Fibroblast of skin of back (primary cell): ENCODE data around the gene FBXO34.
"Not testable (repeated sequence)": the region's sequence is repeated elsewhere in the genome, so short reads cannot be mapped to it uniquely, and the experiment has no call there.

Experiments
- DNase-seq: peaks from one replicate; pipeline ENCODE4 v3.0.0-alpha.2; 2013

Gene FBXO34

GRCh38 chr14:55347748-55348147 lies 76.5 kb downstream of the FBXO34 start:
- no peak for DNase-seq

- no peak for DNase-seq
Measured at GRCh38 chr14:55348766-55349453, 77.7 kb downstream of the FBXO34 start.

- no peak for DNase-seq
Measured at GRCh38 chr14:55349565-55349964, 78.3 kb downstream of the FBXO34 start.

GRCh38 chr14:55350461-55350860 lies 79.2 kb downstream of the FBXO34 start:
- no peak for DNase-seq

- no peak for DNase-seq
Measured at GRCh38 chr14:55351111-55351510, 79.9 kb downstream of the FBXO34 start.

GRCh38 chr14:55352201-55352600 lies 81.0 kb downstream of the FBXO34 start:
- DNase-seq, result no peak

- DNase-seq, result no peak
Measured at GRCh38 chr14:55353686-55354467, 82.7 kb downstream of the FBXO34 start.

- DNase-seq, result peak; percentile 43
Measured at GRCh38 chr14:55354500-55354899, 83.3 kb downstream of the FBXO34 start.

GRCh38 chr14:55355922-55356321 lies 84.7 kb downstream of the FBXO34 start:
- DNase-seq, result no peak

GRCh38 chr14:55356913-55357312 lies 85.7 kb downstream of the FBXO34 start:
- DNase-seq, result no peak

GRCh38 chr14:55359307-55359706 lies 88.1 kb downstream of the FBXO34 start:
- no peak for DNase-seq

- no peak for DNase-seq
Measured at GRCh38 chr14:55361190-55361589, 90.0 kb downstream of the FBXO34 start.

- peak; percentile 21 for DNase-seq
Measured at GRCh38 chr14:55366271-55366670, 95.0 kb downstream of the FBXO34 start.

- DNase-seq, result no peak
Measured at GRCh38 chr14:55370883-55371455, 99.7 kb downstream of the FBXO34 start.

- no peak for DNase-seq
Measured at GRCh38 chr14:55372423-55372822, 101.2 kb downstream of the FBXO34 start.

GRCh38 chr14:55372825-55373224 lies 101.6 kb downstream of the FBXO34 start:
- DNase-seq, result no peak

- peak; percentile 37 for DNase-seq
Measured at GRCh38 chr14:55373784-55374705, 102.8 kb downstream of the FBXO34 start.

GRCh38 chr14:55374771-55375170 lies 103.5 kb downstream of the FBXO34 start:
- DNase-seq, result no peak

GRCh38 chr14:55377236-55377635 lies 106.0 kb downstream of the FBXO34 start:
- no peak for DNase-seq

- no peak for DNase-seq
Measured at GRCh38 chr14:55381040-55381439, 109.8 kb downstream of the FBXO34 start.

- no peak for DNase-seq
Measured at GRCh38 chr14:55381561-55381960, 110.3 kb downstream of the FBXO34 start.

GRCh38 chr14:55382483-55382882 lies 111.3 kb downstream of the FBXO34 start:
- no peak for DNase-seq

- DNase-seq, result not testable (repeated sequence)
Measured at GRCh38 chr14:55383056-55383466, 111.8 kb downstream of the FBXO34 start.
